ENCODE measurements around the gene CPSF3. TPM values are rescaled to one million over a fixed set of nuclear protein-coding genes. Genes with fewer than 3 reads are reported as not detected.

CPSF3 gene
- total RNA-seq, 1 experiment from 2014 or later, result 86.8 TPM

GRCh38 chr2:9440058-9440727 is 16.7 kb downstream of the CPSF3 start:
- Histone ChIP-seq H3K36me3 (ENCODE audit: insufficient read depth, low read length, poor library complexity, severe bottlenecking) (peaks cover 71% of the 10 kb centered on the region), H3K9me3 (ENCODE audit: low read depth, low read length, poor library complexity, severe bottlenecking) (no peaks in the 10 kb centered on the region), H3K4me3 (ENCODE audit: low read depth, low read length, poor library complexity, severe bottlenecking) (no peak overlapping the region), H3K27ac (ENCODE audit: low read depth, low read length, poor library complexity, severe bottlenecking) (no peak overlapping the region), H3K4me1 (ENCODE audit: insufficient read depth, low read length, poor library complexity, severe bottlenecking) (no peaks in the 10 kb centered on the region), H3K27me3 (replicated peaks; ENCODE audit: insufficient read depth, low read depth, low read length, poor library complexity) (no peaks in the 10 kb centered on the region)
- POLR2A ChIA-PET (ENCODE audit: low non-redundant PET), result no interaction called here
- intact Hi-C loops (cut with micrococcal nuclease; ENCODE audit: unreplicated experiment), result no loop called here
- CTCF ChIA-PET, result no interaction called here
- TF ChIP-seq EZH2 (IDR thresholded peaks at IDR 0.05; ENCODE audit: borderline replicate concordance, low read depth, low read length, poor library complexity, severe bottlenecking), result no peak
- no peak for TF ChIP-seq CTCF (conservative IDR thresholded peaks at IDR 0.05; ENCODE audit: low read depth, low read length)
- BruUV-seq (replicated peaks), result no TSS peak
- DNase-seq (ENCODE audit: low spot score), result no peak

GRCh38 chr2:9441556-9441955 is 18.1 kb downstream of the CPSF3 start:
- H3K4me3 ChIP-seq (ENCODE audit: low read depth, low read length, poor library complexity, severe bottlenecking), result no peak overlapping the region
- H3K36me3 ChIP-seq (ENCODE audit: insufficient read depth, low read length, poor library complexity, severe bottlenecking), result peaks cover 73% of the 10 kb centered on the region
- H3K4me1 ChIP-seq (ENCODE audit: insufficient read depth, low read length, poor library complexity, severe bottlenecking), result no peaks in the 10 kb centered on the region
- H3K27ac ChIP-seq (ENCODE audit: low read depth, low read length, poor library complexity, severe bottlenecking), result no peak overlapping the region
- no TSS peak for BruUV-seq (replicated peaks)
- POLR2A ChIA-PET (ENCODE audit: low non-redundant PET), result no interaction called here
- H3K27me3 ChIP-seq (replicated peaks; ENCODE audit: insufficient read depth, low read depth, low read length, poor library complexity), result no peaks in the 10 kb centered on the region
- no peak for DNase-seq (ENCODE audit: low spot score)
- intact Hi-C loops (cut with micrococcal nuclease; ENCODE audit: unreplicated experiment), result no loop called here
- CTCF ChIA-PET, result no interaction called here
- TF ChIP-seq CTCF (conservative IDR thresholded peaks at IDR 0.05; ENCODE audit: low read depth, low read length) (no peak), EZH2 (IDR thresholded peaks at IDR 0.05; ENCODE audit: borderline replicate concordance, low read depth, low read length, poor library complexity, severe bottlenecking) (no peak)
- no peaks in the 10 kb centered on the region for H3K9me3 ChIP-seq (ENCODE audit: low read depth, low read length, poor library complexity, severe bottlenecking)

GRCh38 chr2:9443526-9443925 is 20.1 kb downstream of the CPSF3 start:
- POLR2A ChIA-PET (ENCODE audit: low non-redundant PET), result no interaction called here
- CTCF ChIA-PET, result no interaction called here
- intact Hi-C loops (cut with micrococcal nuclease; ENCODE audit: unreplicated experiment), result no loop called here

More at GRCh38 chr2:9443526-9443925, 20.1 kb downstream of the CPSF3 start:
- H3K4me1 ChIP-seq (ENCODE audit: insufficient read depth, low read length, poor library complexity, severe bottlenecking), result no peaks in the 10 kb centered on the region
- no peaks in the 10 kb centered on the region for H3K27me3 ChIP-seq (replicated peaks; ENCODE audit: insufficient read depth, low read depth, low read length, poor library complexity)
- no peaks in the 10 kb centered on the region for H3K9me3 ChIP-seq (ENCODE audit: low read depth, low read length, poor library complexity, severe bottlenecking)
- TF ChIP-seq EZH2 (IDR thresholded peaks at IDR 0.05; ENCODE audit: borderline replicate concordance, low read depth, low read length, poor library complexity, severe bottlenecking) (no peak), CTCF (conservative IDR thresholded peaks at IDR 0.05; ENCODE audit: low read depth, low read length) (no peak)
- H3K27ac ChIP-seq (ENCODE audit: low read depth, low read length, poor library complexity, severe bottlenecking), result no peak overlapping the region
- no TSS peak for BruUV-seq (replicated peaks)
- H3K4me3 ChIP-seq (ENCODE audit: low read depth, low read length, poor library complexity, severe bottlenecking), result no peak overlapping the region
- no peak for DNase-seq (ENCODE audit: low spot score)
- H3K36me3 ChIP-seq (ENCODE audit: insufficient read depth, low read length, poor library complexity, severe bottlenecking), result peaks cover 57% of the 10 kb centered on the region
